PFSK-1 (cell line): Measurements from ENCODE around the gene THSD7B.

ENCODE experiments used
- FOXP2 ChIP-seq: optimal IDR thresholded peaks from 2 replicates; pipeline ENCODE3; 2011; ENCODE audit warnings: borderline replicate concordance, control low read depth, inconsistent platforms; ENCODE audit not compliant: insufficient read depth; ENCODE audit errors: extremely low read length, extremely low read depth
- POLR2AphosphoS5 ChIP-seq: IDR thresholded peaks from 2 replicates; pipeline ENCODE4 v1.6.1; 2012; ENCODE audit warnings: low read depth, mild to moderate bottlenecking, control low read depth, low read length, moderate library complexity
- SIN3A ChIP-seq: IDR thresholded peaks from 2 replicates; pipeline ENCODE4 v1.6.1; 2012; ENCODE audit warnings: mild to moderate bottlenecking, low read length, moderate library complexity, borderline replicate concordance; ENCODE audit not compliant: insufficient read depth
- TAF1 ChIP-seq: IDR thresholded peaks from 2 replicates; pipeline ENCODE4 v1.6.1; 2012; ENCODE audit warnings: low read length, control low read depth, borderline replicate concordance; ENCODE audit not compliant: insufficient read depth

- TF ChIP-seq FOXP2 (no peak), TAF1 (no peak), POLR2AphosphoS5 (no peak), SIN3A (no peak)
Measured at GRCh38 chr2:137192366-137193310, 427.3 kb downstream of the THSD7B start.
